Kidney (tissue), 14 donors: ENCODE measurements around the gene LY86. TPM values are rescaled to one million over a fixed set of nuclear protein-coding genes. Genes with fewer than 3 reads are reported as not detected.

Source experiments
- DNase-seq, 5 donors: peaks; one replicate each; pipeline ENCODE4 v3.0.0-alpha.2; 2013 to 2020
- FAIRE-seq: peaks from 2 replicates; lab custom pipeline; 2012; peaks lifted over from hg19 to GRCh38; lab: Jason Lieb, UNC
- H3K27ac ChIP-seq, 2 donors: one replicate each; pipeline ENCODE4 v1.7.0; 2013; ENCODE audit warnings: low read depth in 2 of 2, low read length in 2 of 2, inconsistent platforms in 1 of 2
- H3K27me3 ChIP-seq: one replicate; pipeline ENCODE4 v1.7.1; 2013; ENCODE audit warnings: low read length, inconsistent platforms; ENCODE audit not compliant: control insufficient read depth, insufficient read depth
- H3K36me3 ChIP-seq, 3 donors: one replicate each; pipeline versions ENCODE4 v1.7.0 to v1.7.1; 2013; ENCODE audit warnings: low read length in 3 of 3, control low read depth in 1 of 3, inconsistent platforms in 1 of 3; ENCODE audit not compliant: insufficient read depth in 3 of 3, control insufficient read depth in 2 of 3
- H3K4me1 ChIP-seq, 3 donors: one replicate each; pipeline versions ENCODE4 v1.7.0 to v1.7.1; 2013; ENCODE audit warnings: low read length in 3 of 3, inconsistent platforms in 1 of 3, low read depth in 1 of 3; ENCODE audit not compliant: control insufficient read depth in 2 of 3, insufficient read depth in 2 of 3
- H3K4me3 ChIP-seq, 3 donors: one replicate each; pipeline versions ENCODE4 v1.7.0 to v1.8.1; 2013; ENCODE audit warnings: low read length in 3 of 3, control low read depth in 1 of 3, inconsistent platforms in 1 of 3
- H3K9ac ChIP-seq, 3 donors: one replicate each; pipeline versions ENCODE4 v1.7.0 to v1.7.1; 2013; ENCODE audit warnings: low read length in 3 of 3, control low read depth in 1 of 3, inconsistent platforms in 1 of 3
- H3K9me3 ChIP-seq, 3 donors: one replicate each; pipeline versions ENCODE4 v1.7.0 to v1.7.1; 2013; ENCODE audit warnings: low read length in 3 of 3, control low read depth in 1 of 3, inconsistent platforms in 1 of 3; ENCODE audit not compliant: control insufficient read depth in 2 of 3, insufficient read depth in 1 of 3
- intact Hi-C: fragments of 100-400 bp; cut with DNase I; formaldehyde crosslinking; loops from one replicate; pipeline ENCODE4 v1.11.1; 2022
- polyA plus RNA-seq: library from polyadenylated mRNA; stranded (reverse); fragments of 350-450 nt; fragmentation: Illumina TruSeq; extraction: RNeasy Lipid Tissue Mini Kit (QIAGEN cat#74804); gene quantifications from one replicate; pipeline ENCODE4 v1.2.3, GENCODE V29; 2014; ENCODE audit warnings: low read depth, low replicate concordance; ENCODE audit not compliant: insufficient read depth
- total RNA-seq: library from RNA; stranded (reverse); fragmentation: NEBNext Ultra II Directional; extraction: Animal tissue kit (Norgen Biotek cat#: 25700); gene quantifications from one replicate; pipeline ENCODE4 v1.2.1, GENCODE V29; 2021
- TF ChIP-seq, protein P1 (sequence below): IDR thresholded peaks from 3 replicates; pipeline ENCODE4 v1.5.1; 2012; ENCODE audit warnings: mild to moderate bottlenecking, moderate library complexity, borderline replicate concordance; ENCODE audit not compliant: insufficient read depth; ENCODE audit errors: extremely low read depth
- donor health status: control.
- donor health status: control.
- donor health status: control.
- donor health status: control.
- donor health status: control.
- donor health status: DM: yes; HTN: yes; CAD: no.
- donor health status: Normal renal cell carcinoma (clear cell type).

LY86 gene
- total and polyA plus RNA-seq, 2 donors from 2014 or later, result 4.8 to 6.1 TPM

- Histone ChIP-seq H3K36me3 (no peaks in the 10 kb centered on the region), H3K9me3 (no peaks in the 10 kb centered on the region), H3K4me1 (no peaks in the 10 kb centered on the region), H3K9ac (no peak overlapping the region), H3K4me3 (no peak overlapping the region), H3K27ac (no peak overlapping the region), H3K27me3 (no peaks in the 10 kb centered on the region)
- TF ChIP-seq, protein P1, sequence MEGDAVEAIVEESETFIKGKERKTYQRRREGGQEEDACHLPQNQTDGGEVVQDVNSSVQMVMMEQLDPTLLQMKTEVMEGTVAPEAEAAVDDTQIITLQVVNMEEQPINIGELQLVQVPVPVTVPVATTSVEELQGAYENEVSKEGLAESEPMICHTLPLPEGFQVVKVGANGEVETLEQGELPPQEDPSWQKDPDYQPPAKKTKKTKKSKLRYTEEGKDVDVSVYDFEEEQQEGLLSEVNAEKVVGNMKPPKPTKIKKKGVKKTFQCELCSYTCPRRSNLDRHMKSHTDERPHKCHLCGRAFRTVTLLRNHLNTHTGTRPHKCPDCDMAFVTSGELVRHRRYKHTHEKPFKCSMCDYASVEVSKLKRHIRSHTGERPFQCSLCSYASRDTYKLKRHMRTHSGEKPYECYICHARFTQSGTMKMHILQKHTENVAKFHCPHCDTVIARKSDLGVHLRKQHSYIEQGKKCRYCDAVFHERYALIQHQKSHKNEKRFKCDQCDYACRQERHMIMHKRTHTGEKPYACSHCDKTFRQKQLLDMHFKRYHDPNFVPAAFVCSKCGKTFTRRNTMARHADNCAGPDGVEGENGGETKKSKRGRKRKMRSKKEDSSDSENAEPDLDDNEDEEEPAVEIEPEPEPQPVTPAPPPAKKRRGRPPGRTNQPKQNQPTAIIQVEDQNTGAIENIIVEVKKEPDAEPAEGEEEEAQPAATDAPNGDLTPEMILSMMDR, result no peak
- intact Hi-C loops, result no loop called here
- DNase-seq, result no peak
- no peak for FAIRE-seq
These were observed 4.1 kb upstream of the LY86 start for GRCh38 chr6:6584310-6585002.

DNA sequence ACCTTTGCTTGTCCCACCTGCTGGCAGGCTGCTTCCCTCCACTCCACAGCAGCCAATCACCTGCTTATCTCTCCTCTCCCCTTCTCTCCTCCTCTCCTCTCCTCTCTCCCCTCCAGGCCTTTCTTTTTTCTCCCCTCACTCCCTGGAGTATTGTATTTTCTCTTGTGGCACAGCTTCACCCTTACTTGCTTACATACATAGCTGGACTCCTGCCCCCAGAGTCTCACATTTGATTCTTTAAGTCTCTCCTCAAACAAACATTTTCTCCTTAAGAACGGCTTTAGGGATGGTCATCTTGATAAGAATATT is 3.6 kb upstream of the LY86 start:
- intact Hi-C loops, result no loop called here
- TF ChIP-seq, protein P1, result no peak
- H3K9me3 ChIP-seq, result no peaks in the 10 kb centered on the region
- no peak overlapping the region for H3K9ac ChIP-seq
- no peak overlapping the region for H3K4me3 ChIP-seq
- DNase-seq (no peak), FAIRE-seq (no peak)
- no peaks in the 10 kb centered on the region for H3K4me1 ChIP-seq
- H3K36me3 ChIP-seq, result no peaks in the 10 kb centered on the region
- no peak overlapping the region for H3K27ac ChIP-seq
- no peaks in the 10 kb centered on the region for H3K27me3 ChIP-seq

- intact Hi-C loops, result no loop called here
- Histone ChIP-seq H3K4me3 (no peak overlapping the region), H3K4me1 (peaks cover 0 to 3% (median 0%) of the 10 kb centered on the region in 3 donors), H3K27me3 (no peaks in the 10 kb centered on the region), H3K27ac (no peak overlapping the region), H3K9me3 (no peaks in the 10 kb centered on the region), H3K9ac (no peak overlapping the region), H3K36me3 (no peaks in the 10 kb centered on the region)
- DNase-seq (no peak), FAIRE-seq (no peak)
- TF ChIP-seq, protein P1, result no peak
These were observed 2.4 kb upstream of the LY86 start for GRCh38 chr6:6586167-6586566.
